ENCODE data around the gene SLC49A4.

The SLC49A4 gene

DNA sequence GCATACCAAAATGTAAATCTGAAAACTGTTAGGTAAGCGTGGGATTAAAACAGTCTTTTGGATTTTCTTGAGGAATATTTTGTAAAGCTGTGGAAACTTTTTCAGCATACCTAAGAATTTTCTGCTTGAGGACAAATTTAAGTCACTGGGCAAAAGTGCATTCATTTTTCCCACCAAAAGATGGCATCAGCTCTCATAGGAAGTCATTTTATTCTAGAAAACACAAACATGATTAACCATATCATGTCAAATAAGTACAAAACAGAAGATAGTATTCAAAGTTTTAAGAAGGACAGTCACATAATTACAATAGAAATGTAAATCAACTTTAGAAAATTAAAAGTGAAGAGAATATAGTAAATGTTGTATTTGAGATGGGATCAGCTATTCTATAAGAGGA, 63.5 kb downstream of the SLC49A4 start:
- DNase-seq (ENCODE audit: low read depth), result no peak

- DNase-seq (ENCODE audit: low read depth), result no peak
Observed at GRCh38 chr3:122859021-122859805, 64.3 kb downstream of the SLC49A4 start.

DNA sequence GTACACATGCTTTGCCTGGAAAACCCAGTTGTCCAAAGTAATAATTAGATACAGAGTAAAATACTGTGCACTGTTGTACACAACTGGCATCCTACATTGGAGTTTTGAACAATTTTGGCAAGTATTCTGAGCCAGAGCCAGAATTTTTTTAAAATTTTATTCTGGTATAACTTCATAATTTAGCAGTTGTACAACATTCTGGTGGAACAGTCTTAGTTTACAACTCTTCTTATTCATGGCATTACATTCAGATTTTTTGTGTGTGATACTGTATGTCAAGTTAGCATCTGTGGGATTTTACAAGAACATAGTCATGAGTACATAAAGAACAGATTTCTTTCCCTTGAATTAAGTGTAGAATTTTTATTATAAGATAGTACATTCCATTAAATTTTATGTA, 67.5 kb downstream of the SLC49A4 start:
- no peak for DNase-seq (ENCODE audit: low read depth)

DNA sequence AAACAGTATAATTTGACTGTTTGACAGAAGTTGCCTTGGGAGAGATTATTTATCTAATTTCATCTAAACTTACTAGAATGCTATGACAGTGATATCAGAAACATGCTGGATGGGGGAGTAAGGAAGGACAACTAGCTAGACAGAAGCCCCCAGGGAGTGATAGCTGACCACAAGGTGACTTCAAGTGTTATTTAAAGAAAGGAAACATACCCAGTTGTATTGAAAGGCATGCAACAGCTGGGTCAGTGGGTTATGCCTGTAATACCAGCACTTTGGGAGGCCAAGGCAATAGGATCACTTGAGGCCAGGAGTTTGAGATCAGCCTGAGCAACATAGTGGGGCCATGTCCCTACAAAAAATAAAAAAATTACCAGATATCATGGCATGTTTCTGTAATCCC, 69.6 kb downstream of the SLC49A4 start:
- DNase-seq (ENCODE audit: low read depth), result no peak

DNA sequence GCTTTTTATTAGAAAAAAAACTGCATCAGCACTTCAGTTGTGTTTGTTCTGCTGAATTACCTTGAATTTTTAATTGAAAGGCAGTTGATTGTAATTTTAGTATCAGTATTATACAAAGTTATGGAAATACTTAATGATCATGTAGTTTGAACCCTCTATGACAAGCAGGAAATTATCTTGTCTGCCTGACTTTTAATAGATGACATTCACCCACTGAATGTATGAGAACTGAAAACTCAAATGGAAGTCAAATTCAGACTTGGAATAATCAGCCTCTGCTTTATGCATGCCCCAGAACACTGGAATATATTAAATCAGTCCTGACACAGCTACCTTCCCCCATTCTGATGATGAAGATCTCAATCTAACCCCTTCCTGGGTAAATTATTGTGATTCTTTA, 73.5 kb downstream of the SLC49A4 start:
- DNase-seq (ENCODE audit: low read depth), result no peak

- no peak for DNase-seq (ENCODE audit: low read depth)
Observed at GRCh38 chr3:122873741-122874515, 79.1 kb downstream of the SLC49A4 start.

- DNase-seq (ENCODE audit: low read depth), result no peak
Observed at GRCh38 chr3:122875547-122876127, 80.8 kb downstream of the SLC49A4 start.

GRCh38 chr3:122880173-122880572, 85.3 kb downstream of the SLC49A4 start:
- DNase-seq (ENCODE audit: low read depth), result no peak

DNA sequence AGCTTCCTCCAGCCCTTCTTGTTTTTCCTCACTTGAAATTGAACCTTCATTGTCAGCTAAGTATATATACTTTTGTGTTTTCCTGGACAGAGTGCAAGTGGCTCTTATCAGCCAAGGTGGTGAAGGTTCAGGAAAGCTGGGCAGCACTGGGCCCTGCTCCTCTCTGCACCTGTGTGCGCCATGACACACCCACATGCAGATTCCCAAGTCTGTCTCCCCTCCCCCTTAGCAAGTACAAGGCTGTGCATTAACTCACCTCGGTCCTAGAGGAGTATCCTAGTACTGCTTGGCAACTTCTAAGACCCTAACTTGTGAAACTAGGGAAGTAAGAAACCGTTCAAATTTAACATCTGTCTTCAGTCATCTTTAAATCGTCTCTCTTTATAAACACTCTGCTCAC, 85.8 kb downstream of the SLC49A4 start:
- no peak for DNase-seq (ENCODE audit: low read depth)

- DNase-seq (ENCODE audit: low read depth), result no peak
Observed at GRCh38 chr3:122882361-122882947, 87.6 kb downstream of the SLC49A4 start.

- DNase-seq (ENCODE audit: low read depth), result no peak
Observed at GRCh38 chr3:122886251-122886650, 91.4 kb downstream of the SLC49A4 start.

- no peak for DNase-seq (ENCODE audit: low read depth)
Observed at GRCh38 chr3:122886946-122887345, 92.1 kb downstream of the SLC49A4 start.

- DNase-seq (ENCODE audit: low read depth), result no peak
Observed at GRCh38 chr3:122890077-122890719, 95.3 kb downstream of the SLC49A4 start.

GRCh38 chr3:122890720-122891220, 95.9 kb downstream of the SLC49A4 start:
- no peak for DNase-seq (ENCODE audit: low read depth)

GRCh38 chr3:122892118-122892960, 97.5 kb downstream of the SLC49A4 start:
- DNase-seq (ENCODE audit: low read depth), result no peak

- no peak for DNase-seq (ENCODE audit: low read depth)
Observed at GRCh38 chr3:122893282-122893681, 98.4 kb downstream of the SLC49A4 start.

DNA sequence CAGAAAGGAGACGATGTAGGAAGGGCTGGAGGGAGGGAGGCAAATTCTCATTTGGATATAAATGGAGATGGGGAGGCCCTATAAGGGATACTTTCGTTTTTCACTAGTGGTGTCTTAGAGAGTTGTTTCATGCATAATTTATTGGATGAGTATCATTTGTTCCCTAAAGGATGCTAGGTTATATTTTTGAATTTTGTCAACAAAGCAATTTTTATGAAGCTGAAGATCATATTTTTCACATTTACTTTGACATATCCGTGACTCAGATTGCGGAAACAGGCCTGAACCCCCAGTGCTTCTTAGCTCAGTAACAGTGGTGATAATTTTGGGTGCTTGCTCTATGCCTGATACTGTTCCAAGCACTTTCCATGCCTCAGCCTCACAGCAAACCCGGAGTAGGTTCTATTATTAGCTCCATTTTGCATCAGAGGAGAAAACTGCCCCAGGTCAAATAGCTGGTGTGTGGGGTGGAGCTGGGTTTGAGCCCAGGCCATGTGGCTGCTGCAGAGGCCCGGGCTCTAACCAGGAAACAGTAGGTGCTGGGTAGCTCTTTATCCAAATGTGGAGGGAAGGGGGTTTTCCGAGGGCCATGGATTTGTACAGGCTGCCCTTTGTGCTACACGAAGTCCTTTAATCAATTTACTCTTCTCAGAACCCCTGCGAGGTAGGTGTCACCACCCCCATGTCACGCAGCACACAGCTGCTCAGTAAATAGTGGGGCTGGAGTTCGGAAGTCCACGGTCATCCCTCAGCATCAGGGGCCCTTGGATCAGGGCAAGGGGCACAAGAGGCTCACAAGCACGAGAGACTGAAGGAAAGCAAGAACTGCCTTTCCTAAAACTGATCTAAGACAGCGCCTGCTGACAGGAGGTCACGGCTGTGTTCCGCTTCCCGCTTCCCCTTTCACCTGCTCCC, 99.1 kb downstream of the SLC49A4 start:
- no peak for DNase-seq (ENCODE audit: low read depth)

- no peak for DNase-seq (ENCODE audit: low read depth)
Observed at GRCh38 chr3:122898298-122898697, 103.4 kb downstream of the SLC49A4 start.

GRCh38 chr3:122902326-122902725, 107.5 kb downstream of the SLC49A4 start:
- no peak for DNase-seq (ENCODE audit: low read depth)

DNA sequence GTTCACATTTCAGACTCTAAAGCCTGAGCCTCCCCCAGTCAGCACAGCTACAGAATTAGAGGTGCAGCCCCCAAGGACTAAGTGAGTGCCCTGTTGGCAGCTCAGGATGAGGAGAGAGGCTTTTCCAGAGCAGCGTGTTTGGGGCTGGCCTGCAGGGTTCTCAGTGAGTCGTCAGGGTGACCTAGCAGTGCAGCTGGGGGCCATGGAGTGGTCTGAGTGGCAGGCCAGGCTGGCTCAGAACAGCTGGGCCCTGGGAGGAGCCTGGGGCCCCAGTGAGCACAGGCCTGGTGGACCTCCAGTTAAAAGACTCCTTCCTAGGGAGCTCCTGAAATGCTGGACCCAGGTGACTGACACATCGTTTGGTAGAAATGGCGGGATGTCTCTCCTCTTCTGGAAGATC, 108.3 kb downstream of the SLC49A4 start:
- no peak for DNase-seq (ENCODE audit: low read depth)
